DMS79 treated with DMSO at 0.1 percent for 48 hours (cell line): Measurements from ENCODE around the gene NAB2.

Experiments
- DNase-seq: peaks from one replicate; lab custom pipeline; 2025; lab: John Stamatoyannopoulos, UW

The NAB2 gene

DNA sequence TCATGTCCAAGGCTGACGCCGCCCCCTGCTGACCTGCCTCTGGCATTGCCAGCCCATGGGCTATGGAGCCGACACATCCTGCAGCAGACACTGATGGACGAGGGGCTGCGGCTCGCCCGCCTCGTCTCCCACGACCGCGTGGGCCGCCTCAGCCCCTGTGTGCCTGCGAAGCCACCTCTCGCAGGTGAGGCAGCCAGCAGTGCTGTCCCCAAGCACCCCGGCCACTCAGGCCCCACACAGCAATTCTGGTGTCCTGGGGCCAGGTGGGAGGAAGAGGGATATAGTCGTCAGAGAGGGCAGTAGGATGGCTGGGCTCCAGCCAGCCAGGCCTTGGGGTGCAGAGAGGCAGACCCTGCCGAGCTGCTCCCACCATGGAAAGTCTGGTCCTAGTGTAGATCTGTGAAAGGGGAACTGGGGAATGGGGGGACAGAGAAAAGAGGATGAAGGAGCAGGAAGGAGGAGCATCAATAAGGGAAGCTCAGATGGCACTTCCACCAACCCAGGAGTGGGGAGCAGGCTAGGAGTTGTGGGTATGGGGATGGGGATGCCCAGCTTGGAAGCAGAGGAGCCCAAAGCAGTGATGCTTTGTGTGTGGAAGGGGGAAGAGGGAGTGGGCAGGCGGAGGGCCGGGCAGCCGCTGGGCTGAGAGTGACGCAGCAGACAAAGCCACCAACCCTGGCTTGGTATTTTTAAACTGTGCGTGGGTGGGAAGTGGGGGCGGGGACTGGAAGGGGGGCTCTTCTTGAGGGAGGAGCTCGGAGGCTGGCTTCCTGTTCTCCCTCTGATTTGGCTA lies 4.7 kb downstream of the NAB2 start:
- no peak for DNase-seq

DNA sequence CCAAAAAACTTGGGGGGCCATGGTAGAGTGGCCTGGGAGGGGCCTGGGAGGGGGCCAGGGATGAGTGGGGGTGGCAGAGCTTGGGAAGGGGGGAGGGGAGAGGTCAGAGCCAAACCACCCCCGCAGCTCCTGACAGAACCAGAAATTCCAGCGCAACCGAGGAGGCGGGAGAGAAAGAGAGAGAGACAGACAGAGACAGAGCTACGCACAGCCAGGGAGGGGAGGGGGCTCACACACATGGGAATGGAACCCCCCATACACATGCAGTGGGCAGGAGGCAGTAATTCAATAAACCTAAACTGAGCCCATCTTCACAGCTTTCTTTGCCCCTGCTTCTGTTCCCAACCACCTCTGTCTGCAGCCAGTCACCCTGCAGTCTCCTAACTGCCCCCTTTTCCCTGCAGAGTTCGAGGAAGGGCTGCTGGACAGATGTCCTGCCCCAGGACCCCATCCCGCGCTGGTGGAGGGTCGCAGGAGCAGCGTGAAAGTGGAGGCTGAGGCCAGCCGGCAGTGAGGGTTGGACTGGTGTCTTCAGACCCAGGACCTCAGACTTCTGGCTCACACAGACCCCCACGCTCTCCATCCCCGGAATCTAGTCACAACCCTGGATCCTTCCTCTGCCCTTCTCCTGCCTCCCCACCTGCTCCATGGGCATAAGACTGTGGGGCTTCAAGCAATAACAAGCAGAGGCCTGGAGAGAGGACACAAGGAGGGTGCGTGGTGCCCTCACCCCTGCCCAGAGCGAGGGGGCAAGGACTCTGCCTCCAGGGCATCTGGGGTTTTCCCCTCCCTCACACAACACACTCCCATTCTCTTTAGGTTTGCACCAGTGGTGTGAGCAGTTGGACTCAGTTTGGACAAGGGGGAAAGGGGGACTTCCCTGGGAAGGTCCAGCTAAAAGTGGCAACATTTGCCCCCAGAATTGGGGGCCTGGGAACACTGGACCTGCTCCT lies 5.6 kb downstream of the NAB2 start:
- no peak for DNase-seq

DNA sequence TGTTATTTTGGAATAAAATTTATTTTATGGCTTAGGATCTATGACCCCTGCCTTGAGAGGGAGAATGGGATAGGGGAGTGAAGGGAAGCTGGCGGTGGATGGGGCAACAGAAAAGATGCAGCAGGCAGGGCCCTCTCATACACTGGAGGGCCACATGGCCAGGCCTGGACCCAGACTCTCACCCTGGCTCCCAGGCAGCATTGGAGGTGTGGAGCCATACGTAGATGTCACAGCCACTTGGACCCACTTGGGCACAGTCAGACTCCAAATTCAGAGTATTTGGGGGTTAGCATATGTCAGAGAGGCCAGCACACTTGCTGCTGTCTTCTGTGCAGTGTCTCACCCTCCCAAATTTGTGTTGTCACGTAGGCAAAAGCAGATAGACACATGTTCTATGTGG lies 6.5 kb downstream of the NAB2 start:
- no peak for DNase-seq

DNA sequence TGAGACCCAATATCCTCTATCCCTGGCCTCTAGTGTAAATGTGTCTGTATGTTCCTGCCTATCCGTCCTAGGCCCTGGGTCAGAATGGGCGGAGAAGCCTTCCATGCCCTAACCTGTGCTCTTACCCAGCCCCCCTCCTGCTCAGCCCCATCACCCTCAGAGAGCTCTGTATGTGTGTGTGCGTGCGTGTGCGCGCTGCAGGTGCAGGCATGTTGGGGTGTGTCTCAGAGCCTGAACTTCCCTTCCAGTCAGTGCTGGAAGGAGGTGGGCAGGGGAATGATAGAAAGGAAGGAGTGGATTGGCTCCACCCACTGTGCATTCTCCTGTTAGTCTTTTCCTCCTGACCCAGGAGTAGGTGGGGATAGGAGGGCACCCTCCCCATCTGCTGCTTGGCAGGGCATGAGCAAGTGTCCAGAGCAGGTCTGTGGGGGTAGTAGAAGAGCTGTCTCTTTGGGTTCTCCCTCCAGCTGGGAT lies 7.2 kb downstream of the NAB2 start:
- DNase-seq: peak; percentile 16

DNA sequence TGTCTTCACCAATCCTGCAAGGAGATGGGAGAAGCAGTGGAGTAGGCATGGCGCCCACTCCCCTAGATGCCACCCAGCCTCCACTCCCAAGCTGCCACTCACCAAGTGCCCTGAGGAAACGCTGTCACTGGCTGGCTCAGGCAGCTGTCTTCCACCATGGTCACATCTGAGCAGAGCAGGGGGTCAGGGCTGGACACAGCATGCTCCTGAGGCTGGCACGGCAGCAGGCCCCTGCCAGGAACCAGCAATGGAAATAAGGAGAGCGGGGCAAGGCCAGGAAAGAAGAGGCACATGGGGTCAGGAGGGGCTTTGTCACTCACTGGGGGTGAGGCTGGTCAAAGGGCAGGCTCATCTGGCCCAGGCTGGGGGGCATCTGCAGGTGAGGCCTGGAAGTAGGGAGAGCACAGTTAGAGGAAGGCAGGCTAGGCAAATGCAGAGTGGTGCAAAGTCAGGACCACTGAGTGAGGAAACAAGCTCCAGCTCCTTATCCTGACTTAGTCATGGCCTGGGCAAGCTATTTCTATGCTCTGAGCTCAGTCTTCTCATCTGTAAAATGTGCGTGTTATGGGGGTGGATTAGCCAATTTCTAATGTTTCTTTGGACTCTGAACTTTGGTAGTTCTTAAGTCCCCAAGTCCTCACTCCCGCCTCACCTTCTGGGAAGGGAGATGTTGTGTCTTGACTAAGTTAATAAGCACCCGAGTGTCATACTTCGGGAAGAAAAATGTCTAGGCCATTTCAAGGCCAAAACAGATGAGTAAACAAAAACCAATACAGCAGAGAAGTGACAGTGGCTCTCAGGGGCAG lies 8.0 kb downstream of the NAB2 start:
- no peak for DNase-seq

DNA sequence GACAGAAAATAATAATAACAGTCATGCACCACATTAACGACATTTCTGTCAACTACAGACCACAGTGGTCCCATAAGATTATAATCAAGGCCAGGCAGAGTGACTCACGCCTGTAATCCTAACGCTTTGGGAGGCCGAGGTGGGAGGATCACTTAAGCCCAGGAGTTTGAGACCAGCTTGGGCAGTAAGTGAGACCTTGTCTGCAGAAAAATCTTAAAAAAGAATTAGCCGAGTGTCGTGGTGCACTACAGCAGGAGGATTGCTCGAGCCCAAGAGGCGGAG lies 8.6 kb downstream of the NAB2 start:
- DNase-seq: no peak

DNA sequence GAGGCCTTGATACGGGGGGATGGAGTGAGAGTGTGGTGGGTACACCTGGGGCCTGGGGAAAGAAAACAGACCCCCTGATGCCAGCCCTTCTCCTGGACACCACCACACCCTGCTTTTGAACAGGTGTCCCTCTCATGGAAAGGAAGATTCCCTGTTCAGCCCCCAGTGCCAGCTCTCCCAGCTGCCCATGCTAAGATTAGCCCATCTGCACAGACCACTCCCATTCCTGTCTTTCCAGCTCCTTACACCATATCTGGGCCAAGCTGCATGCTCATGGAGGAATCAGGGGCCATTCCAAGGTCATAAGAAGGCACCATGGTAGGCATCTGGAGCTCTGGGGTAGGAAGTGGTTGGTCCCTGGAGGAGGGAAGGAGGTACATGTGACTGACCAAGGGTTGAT lies 9.6 kb downstream of the NAB2 start:
- DNase-seq: no peak

DNA sequence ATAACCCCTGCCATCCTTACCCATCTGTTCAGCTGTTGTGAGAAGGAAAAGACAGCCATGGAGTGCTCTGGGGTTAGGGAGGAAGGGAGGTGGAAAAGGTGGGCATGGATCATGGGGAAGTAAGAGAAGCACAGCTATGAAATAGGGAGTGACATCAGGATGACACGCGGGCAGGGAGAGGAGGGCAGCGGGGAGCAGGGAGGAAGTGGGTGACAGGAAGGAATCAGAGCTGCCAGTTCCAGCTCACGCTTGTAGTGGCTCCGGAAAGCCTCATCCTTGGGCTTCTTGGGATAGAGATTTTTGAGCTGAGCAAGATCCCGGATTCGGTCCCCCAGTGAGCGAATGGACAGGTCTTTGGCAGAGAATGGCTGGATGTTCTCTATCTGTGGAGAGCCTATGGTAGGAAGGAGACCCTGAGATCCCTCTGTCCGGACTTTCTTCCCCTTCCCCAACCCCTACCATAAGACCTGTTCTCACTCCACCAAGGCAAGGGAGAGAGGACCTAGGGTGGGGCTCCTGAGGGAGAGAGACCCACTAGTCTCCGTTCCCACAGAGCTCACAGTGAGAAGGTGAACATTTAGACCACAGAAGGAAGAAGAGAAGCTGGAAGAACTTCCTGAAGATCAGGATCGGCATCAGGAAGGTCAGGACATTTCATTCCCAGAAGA lies 10.3 kb downstream of the NAB2 start:
- no peak for DNase-seq

DNA sequence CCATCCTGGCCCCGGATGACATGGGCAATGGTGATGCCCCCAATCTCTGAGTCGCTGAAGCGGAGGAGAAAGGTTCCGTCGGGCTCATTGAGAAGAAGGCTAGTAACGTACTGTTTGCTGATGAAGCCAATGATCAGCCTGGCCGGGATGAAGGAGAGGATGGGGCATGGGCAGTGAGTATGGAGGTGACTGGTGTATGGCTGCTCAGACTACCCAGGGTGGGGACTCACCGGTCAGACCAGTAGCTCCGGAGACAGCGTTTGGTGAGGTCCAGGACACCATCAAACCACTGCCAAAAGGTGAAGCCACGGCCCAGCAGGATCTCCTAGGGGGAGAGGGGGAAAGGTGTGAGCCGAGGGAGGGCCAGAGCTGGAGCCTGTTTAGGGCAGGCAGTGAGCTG lies 10.9 kb downstream of the NAB2 start:
- DNase-seq: no peak

DNA sequence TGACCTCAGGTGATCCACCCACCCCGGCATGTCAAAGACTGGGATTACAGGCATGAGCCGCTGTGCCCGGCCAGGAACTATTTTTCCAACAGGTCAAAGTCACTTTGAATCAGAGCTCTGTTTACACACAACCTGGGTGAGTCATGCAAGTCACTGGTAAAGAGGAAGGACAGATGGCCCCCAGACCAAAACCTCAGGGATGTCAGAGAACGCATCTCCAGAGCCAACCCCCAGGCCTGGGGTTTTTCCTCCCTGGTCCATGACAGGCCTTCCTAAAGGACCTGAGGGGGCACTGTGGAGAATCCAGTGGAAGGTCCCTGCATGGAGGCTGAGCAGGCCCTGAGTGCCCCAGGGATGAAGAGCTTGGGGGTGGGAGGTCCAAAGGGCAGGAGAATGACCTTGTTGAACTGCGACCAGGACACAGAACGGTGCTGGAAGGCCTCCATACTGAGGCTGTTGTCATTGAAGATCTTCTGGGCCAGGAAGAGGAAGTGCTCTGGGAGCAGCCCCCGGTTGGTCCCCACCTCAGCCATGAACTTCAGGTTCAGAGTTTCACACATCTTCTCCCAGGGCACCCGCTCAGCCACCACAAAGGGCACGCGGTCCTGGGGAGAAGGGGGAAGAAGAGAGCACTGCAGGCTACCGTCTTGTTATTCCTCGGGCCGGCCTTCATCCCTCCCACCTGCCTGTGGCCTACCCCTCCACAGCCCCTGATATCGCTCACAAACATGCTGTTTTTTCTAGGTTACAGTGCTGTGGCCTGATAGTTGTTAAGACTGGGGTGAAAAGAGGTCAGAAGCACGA lies 13.2 kb downstream of the NAB2 start:
- DNase-seq: no peak

DNA sequence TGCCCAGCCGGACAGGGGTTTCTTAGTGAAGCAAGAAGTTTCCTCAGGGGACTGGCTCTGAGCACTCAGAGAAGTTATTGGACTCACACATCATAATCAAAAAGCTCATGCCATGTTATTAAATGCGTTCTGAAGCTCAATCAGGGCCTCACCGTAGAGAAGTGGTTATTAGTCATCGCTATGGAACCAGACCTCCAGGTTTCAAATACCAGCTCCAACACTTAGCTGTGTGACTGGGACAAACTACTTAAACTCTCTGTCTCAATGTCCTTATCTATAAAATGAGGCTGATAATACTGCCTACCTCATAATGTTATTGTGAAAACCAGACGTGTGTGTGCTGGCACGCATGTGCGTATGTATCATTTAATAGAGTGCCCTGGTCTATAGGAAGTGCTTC lies 14.9 kb downstream of the NAB2 start:
- no peak for DNase-seq

DNA sequence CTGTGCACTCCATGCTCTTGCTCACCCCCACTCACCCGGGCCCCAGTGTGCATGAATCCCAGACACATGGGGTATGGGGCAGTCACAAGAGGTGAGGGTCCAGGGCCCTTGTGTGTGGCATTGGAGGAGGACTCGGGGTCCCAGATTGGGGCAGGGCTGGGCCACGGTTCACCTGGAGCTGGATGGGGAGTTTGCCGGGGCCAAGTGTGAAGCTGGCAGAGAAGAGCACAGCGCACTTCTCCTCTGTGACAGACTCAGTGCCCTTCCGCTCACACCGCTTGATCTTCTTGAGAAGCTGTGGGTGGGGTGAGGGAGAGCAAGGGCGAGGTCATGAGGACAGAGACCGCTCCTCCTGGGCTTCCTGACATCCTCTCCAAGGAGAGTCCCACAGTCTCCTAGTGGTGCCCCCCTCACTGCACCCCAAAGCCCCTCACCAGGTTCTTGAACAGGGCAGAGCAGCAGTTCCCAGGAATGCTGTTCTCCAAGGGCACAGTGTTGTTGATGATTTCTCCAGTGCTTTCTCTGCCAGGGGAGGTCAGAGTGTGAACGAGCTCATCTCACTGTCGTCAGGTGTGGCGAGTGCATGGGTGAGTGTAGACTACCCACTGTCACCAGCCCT lies 15.5 kb downstream of the NAB2 start:
- no peak for DNase-seq

DNA sequence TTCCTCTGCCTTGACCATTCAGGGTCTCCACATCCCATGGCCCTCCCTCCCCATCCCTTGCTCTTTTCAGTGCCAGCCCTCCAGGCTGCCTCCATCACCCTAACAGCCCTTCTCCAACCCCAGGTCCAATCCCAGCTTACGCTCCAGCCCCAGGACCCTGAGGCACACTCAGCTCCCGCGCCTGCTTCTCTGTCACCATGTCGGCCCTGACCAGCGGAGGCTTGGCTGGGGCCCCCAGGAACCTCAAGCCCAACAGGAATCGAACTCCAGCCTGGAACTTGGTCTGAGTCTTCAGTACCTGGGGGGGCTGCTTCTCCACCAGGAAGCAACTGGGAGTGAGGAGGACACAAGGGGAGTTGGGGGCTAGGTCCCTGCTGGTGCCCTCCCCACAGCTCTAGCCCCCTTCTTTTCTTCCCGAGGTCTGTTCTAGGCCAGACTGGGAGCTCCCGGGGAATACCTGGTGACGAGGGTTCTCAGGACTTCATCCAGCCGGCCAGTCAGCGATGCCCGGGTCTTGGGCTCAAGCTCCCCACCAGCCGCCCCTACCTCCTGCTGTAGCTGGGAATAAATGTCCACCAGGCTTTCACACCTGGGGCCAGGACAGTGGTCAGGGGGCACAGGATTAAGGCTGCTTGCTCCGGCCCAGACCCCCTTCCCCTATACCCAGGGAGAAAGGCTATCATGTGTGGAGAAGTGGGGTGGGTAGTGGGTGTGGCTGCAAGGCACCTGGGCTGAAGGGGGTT lies 16.3 kb downstream of the NAB2 start:
- DNase-seq: no peak

DNA sequence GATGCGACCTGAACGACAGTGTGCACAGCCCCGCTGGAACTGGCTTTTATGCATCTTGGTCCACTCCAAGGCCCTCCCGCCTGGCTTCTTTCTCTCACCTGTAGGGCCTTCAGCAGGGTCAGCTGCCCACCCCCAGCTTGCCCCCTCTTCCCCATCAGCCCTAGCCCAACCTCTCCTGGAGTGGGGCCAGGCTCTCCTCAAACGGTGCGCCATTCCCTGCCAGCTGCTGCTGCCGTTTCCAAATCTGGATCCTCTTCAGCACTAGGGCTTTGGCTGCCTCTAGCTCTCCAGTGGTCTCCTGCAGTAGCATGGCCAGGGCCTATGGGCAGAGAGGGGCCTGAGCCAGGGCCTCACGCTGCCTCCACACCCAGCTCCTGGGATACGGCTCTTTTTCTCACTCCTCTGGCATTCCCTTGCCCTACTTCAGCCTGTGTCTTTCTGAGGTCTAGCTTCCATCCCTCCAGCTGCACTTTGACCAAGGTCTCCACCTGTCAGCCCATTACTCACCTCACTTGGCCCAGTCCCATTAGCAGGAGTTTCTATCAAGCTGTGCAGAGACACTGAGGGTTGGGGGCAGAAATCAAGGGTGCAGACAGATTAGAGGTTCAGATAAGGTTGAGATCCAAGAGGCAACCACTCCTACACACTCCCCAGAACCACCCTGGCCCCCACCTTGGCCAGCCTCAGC lies 17.3 kb downstream of the NAB2 start:
- no peak for DNase-seq

DNA sequence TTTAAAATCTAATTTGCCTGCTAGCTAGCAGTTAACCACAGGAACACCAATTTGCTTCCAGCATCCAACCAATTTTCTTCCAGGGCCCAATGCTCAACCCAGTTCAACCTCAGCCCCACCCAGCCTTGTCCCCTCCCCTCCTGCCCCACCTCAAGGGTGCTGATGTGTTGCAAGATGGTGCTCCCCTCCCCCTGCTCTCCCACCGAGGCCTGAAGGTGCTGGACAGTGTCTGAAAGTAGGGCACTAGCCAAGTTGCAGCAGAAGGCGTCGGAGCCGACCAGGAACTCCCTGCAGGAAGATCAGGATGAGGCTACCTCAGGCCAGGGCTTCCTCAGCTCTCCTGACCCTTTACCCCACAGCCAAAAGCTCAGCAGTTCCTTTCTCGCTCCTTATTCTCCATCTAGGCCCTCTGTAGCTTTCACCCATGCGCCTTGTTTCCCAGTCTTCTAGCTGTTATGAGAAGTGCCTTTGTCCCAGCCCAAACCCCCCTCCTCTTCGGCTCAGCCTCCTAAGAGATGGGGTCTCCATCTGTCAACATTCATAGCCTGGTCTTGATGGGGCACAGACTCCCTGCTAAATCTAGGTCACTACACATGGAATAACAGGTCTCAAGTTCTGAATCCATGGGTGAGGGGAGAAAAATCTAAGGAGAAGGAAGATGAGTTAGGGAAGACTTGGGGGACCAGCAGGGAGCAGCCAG lies 18.7 kb downstream of the NAB2 start:
- DNase-seq: no peak

DNA sequence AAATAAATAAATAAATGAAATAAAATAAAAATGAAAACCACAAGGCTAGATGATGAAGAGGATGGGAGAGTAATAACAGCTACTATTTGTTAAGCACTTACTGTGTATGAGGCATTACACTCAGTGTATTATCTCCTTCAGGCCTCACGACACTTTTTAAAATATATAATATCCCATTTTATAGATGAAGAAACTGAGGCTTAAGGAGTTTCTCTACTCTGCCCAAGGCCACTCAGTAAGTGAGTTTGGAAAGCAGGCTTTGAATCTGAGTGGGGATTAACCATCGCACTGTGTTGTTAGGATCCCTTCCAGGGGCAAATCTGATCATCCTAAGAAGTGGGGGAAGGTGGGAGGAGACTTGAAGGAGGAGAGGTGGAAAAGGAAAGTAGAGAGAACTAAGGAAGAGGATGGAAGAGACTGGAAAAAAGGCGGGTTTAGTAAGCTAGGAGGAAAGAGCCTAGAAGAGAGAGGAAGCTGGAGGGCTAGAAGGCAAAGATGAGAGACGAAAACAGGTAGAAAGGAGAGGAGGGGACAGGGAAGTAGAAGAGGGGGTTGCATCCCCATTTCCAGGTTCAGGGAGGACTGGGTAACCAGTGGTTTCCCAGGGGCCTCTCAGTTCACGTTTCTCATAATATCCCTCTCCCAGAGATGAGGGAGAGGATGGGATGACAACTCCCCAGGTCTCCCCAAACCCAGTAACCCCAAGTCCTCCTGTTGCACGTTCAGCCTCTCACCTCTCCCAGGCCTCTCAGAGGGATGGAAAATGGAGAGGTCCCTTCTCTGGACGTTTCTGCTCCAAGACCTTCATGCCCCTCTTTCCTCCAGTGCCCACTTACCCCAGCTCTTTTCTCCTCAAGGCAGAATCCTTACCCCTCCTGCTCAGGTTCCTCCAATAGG lies 20.5 kb downstream of the NAB2 start:
- no peak for DNase-seq
